ENCODE measurements around the gene DCTD.

- TF ChIP-seq POLR2AphosphoS5 (IDR thresholded peaks at IDR 0.05) (no peak), CTCF (IDR thresholded peaks at IDR 0.05) (peak; percentile 65 to 85 (median 76)), POLR2A (IDR thresholded peaks at IDR 0.05) (no peak), EP300 (IDR thresholded peaks at IDR 0.05) (no peak)
These were observed 21.0 kb upstream of the DCTD start for GRCh38 chr4:182938205-182938645.
